K562 (cell line): ENCODE results near the gene NDUFAB1. TPM values are rescaled to one million over a fixed set of nuclear protein-coding genes. Genes with fewer than 3 reads are reported as not detected.

Experiments used
- ATAC-seq: fragments of 200-7000 bp; cut with Tn5 transposase; 3 replicates; pipeline ENCODE4 v1.9.1; 2020; ENCODE audit warnings: moderate library complexity
- BruUV-seq: library from RNA; stranded (reverse); fragments of 400-500 nt; replicated peaks from 2 replicates; lab custom pipeline; 2021; lab: Mats Ljungman, UMichigan
- CTCF ChIA-PET: fragments of 300-600 bp; formaldehyde crosslinking; extraction: SDS; loops from one replicate; lab custom pipeline; 2021; ENCODE audit warnings: low intra/inter-chr PET ratio; lab: Yijun Ruan, JAX
- POLR2A ChIA-PET: fragments of 300-600, 350-650 bp; sonication (Branson Sonifier 250); formaldehyde crosslinking; extraction: SDS; loops from one replicate; lab custom pipeline; 2021; ENCODE audit warnings: antibody characterized with exemption, inconsistent platforms; lab: Yijun Ruan, JAX
- DNase-seq, 4 experiments: peaks; one replicate each; pipeline versions ENCODE4 v3.0.0 to v3.0.0-alpha.2; 2011 to 2018; ENCODE audit warnings: low spot score in 3 of 4, mixed read lengths in 3 of 4; ENCODE audit errors: extremely low read depth in 1 of 4
- FAIRE-seq: peaks from 2 replicates; lab custom pipeline; 2011; peaks lifted over from hg19 to GRCh38; lab: Jason Lieb, UNC
- H2AFZ ChIP-seq: 2 replicates; pipeline ENCODE4 v1.6.0; 2011; ENCODE audit warnings: low read depth, low read length, control low read depth, inconsistent platforms
- H3K27ac ChIP-seq: fragments of 200-600 bp; 3 replicates; pipeline ENCODE4 v1.8.0; 2011; ENCODE audit warnings: low read depth, mild to moderate bottlenecking, control low read depth, inconsistent platforms, low read length, moderate library complexity, mixed read lengths; ENCODE audit errors: extremely low read depth
- H3K27me3 ChIP-seq, 2 experiments: fragments of 300-600 bp in 1 of 2; 2 replicates in 1 of 2; 3 replicates in 1 of 2; pipeline versions ENCODE4 v1.6.0 to v1.8.0; 2011; ENCODE audit warnings: inconsistent platforms in 2 of 2, low read length in 2 of 2, mild to moderate bottlenecking in 1 of 2, mixed read lengths in 1 of 2, moderate library complexity in 1 of 2; ENCODE audit not compliant: control insufficient read depth in 2 of 2, insufficient read depth in 2 of 2
- H3K36me3 ChIP-seq: fragments of 300-600 bp; 3 replicates; pipeline ENCODE4 v1.8.0; 2011; ENCODE audit warnings: mild to moderate bottlenecking, low read length, inconsistent platforms; ENCODE audit not compliant: control insufficient read depth, insufficient read depth
- H3K4me1 ChIP-seq, 2 experiments: fragments of 200-600 bp in 1 of 2; replicated peaks in 1 of 2; 2 replicates in 1 of 2; 3 replicates in 1 of 2; pipeline versions ENCODE4 v1.5.1 to v1.8.0; 2011; ENCODE audit warnings: inconsistent platforms in 2 of 2, low read length in 2 of 2, mild to moderate bottlenecking in 1 of 2, mixed read lengths in 1 of 2, moderate library complexity in 1 of 2; ENCODE audit not compliant: control insufficient read depth in 2 of 2, insufficient read depth in 2 of 2
- H3K4me2 ChIP-seq: 2 replicates; pipeline ENCODE4 v1.6.1; 2011; ENCODE audit warnings: low read length, control low read depth, inconsistent platforms, mixed read lengths; ENCODE audit not compliant: insufficient read depth
- H3K4me3 ChIP-seq: fragments of 200-600 bp; sonication (generic), shearing (Covaris generic); 2 replicates; pipeline ENCODE4 v1.5.1; 2016; ENCODE audit warnings: control low read depth, inconsistent platforms
- H3K79me2 ChIP-seq: fragments of 200-600 bp; 3 replicates; pipeline ENCODE4 v1.8.0; 2011; ENCODE audit warnings: low read length, inconsistent platforms; ENCODE audit not compliant: control insufficient read depth, insufficient read depth
- H3K9ac ChIP-seq, 2 experiments: 2 replicates each; pipeline versions ENCODE4 v1.6.0 to v1.6.1; 2011; ENCODE audit warnings: low read depth in 2 of 2, low read length in 2 of 2, control low read depth in 1 of 2, inconsistent platforms in 1 of 2, mild to moderate bottlenecking in 1 of 2, mixed read lengths in 1 of 2; ENCODE audit not compliant: insufficient read depth in 1 of 2
- H3K9me1 ChIP-seq: one replicate; pipeline ENCODE4 v1.6.0; 2011; ENCODE audit warnings: inconsistent platforms, mild to moderate bottlenecking, low read length, moderate library complexity; ENCODE audit not compliant: control insufficient read depth, insufficient read depth
- H3K9me3 ChIP-seq: replicated peaks from 2 replicates; pipeline ENCODE4 v1.5.1; 2011; ENCODE audit warnings: low read depth, low read length, inconsistent platforms; ENCODE audit not compliant: control insufficient read depth, insufficient read depth
- H4K20me1 ChIP-seq: replicated peaks from 2 replicates; pipeline ENCODE4 v1.6.1; 2011; ENCODE audit warnings: low read length, inconsistent platforms, mixed read lengths; ENCODE audit not compliant: control insufficient read depth, insufficient read depth
- NFATC3 ChIP-seq: fragments of 450-650 bp; IDR thresholded peaks from 2 replicates; pipeline ENCODE4 v1.6.1; 2017; ENCODE audit warnings: mild to moderate bottlenecking
- RFX7 ChIP-seq: fragments of 250-450 bp; sonication (Bioruptor Pico); IDR thresholded peaks from 2 replicates; pipeline ENCODE4 v1.5.1; 2021; ENCODE audit warnings: mild to moderate bottlenecking
- SMAD3 ChIP-seq: fragments of 450-650 bp; formaldehyde crosslinking; conservative IDR thresholded peaks from 2 replicates; pipeline ENCODE4 v1.4.0; 2020; ENCODE audit warnings: mild to moderate bottlenecking
- TEAD1 ChIP-seq, 2 experiments: fragments of 450-650 bp in 1 of 2; sonication (generic) in 1 of 2; formaldehyde crosslinking; IDR thresholded peaks; 2 replicates each; pipeline versions ENCODE4 v1.4.0 to v1.8.0; 2020 to 2022; ENCODE audit warnings: mild to moderate bottlenecking in 2 of 2, missing genetic modification reagents in 1 of 2
- ZEB2 ChIP-seq: fragments of 450-650 bp; IDR thresholded peaks from 2 replicates; pipeline ENCODE4 v1.6.1; 2016
- ZNF79 ChIP-seq: fragments of 250-450 bp; sonication (Bioruptor Pico); IDR thresholded peaks from 2 replicates; pipeline ENCODE4 v1.4.0; 2020; ENCODE audit warnings: low read depth, mild to moderate bottlenecking, moderate library complexity
- ZZZ3 ChIP-seq: fragments of 450-650 bp; IDR thresholded peaks from 2 replicates; pipeline ENCODE4 v1.6.1; 2016; ENCODE audit warnings: antibody characterized with exemption, mild to moderate bottlenecking, moderate library complexity
- WGBS: fragments of 100-300 bp; shearing (Covaris generic); methylation state at CpG from one replicate; pipeline ENCODE4 v1.1.6; 2016; ENCODE audit warnings: low coverage, mixed read lengths; ENCODE audit not compliant: insufficient coverage; ENCODE audit errors: missing lambda C conversion rate; 5-methylcytosine and 5-hydroxymethylcytosine counted together
- in situ Hi-C: fragments of 300-500 bp; cut with MboI; formaldehyde crosslinking; loops from 4 replicates; pipeline ENCODE4 v1.15.0; 2018; ENCODE audit warnings: inconsistent platforms, mixed read lengths
- intact Hi-C: fragments of 100-400 bp; cut with micrococcal nuclease; formaldehyde crosslinking; loops from 2 replicates; pipeline ENCODE4 v1.14.2; 2022
- polyA plus RNA-seq, 8 experiments: library from polyadenylated mRNA; depleted of rRNA in 4 of 8; stranded (reverse) in 5 of 8; unstranded in 3 of 8; fragments of >200 nt; fragmentation: Nextera tagmentation in 2 of 8; fragmentation: Illumina TruSeq in 1 of 8; extraction: Ambion mirVana in 2 of 8; extraction: Trizol in 1 of 8; gene quantifications; 2 replicates each; pipeline versions ENCODE4 v1.2.1 to v1.2.3, GENCODE V29; 2011 to 2014; ENCODE audit warnings: inconsistent platforms in 1 of 8, missing spikeins in 1 of 8
- total RNA-seq, 7 experiments: library from RNA; depleted of rRNA in 6 of 7; stranded (reverse); fragments of >200 nt in 6 of 7; fragmentation: Illumina TruSeq in 2 of 7; extraction: Trizol in 2 of 7; gene quantifications; 2 replicates each; pipeline versions ENCODE4 v1.2.1 to v1.2.3, GENCODE V29; 2011 to 2021; ENCODE audit warnings: low replicate concordance in 1 of 7

The NDUFAB1 gene
- total and polyA plus RNA-seq, 9 of the 15 experiments (the other 6 are each of a cell fraction or from before 2014, with no cell fraction given), result 123 to 481 (median 238) TPM

DNA sequence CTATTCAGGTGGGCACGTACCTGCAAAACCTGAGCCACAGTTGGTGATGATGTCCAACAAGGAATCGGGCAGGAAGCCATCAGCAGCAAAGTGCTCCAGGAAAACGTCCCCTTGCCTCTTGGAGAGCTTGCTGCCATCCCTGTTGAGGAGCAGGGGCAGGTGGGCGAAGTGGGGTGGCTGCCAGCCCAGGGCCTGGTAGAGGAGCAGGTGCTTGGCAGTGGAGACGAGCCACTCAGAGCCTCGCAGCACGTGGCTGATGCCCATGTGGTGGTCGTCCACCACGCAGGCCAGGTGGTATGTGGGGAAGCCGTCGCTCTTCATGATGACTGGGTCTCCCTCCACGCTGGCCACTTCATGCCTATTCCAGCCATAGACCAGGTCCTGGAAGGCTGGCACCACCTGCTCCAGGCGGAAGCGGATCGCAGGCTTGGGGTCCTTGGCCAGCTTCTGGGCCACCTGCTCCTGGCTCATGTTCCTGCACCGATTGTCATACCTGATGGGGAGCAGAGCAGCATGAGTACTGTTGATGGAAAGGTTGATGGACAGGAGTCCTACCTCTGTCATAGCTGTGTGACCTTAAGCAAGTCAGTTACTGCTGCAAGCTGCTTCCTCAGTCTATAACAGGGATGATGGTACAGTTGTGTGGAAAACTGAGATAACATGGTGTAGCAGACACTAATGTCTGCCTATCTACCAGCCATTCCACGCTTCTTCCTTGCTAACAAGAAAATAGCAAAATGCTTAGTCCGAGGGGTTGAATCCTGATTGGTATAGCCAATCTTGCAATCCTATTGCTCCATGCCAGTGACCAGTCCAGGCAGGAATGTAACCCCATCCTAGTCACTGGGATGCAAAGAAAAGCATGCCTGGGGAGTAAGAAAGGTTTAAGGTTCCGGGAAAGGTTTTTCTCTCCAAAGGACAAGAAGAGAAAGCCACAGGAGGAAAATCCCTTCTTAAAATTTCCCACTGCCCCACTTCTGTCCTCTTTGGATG is 61.0 kb downstream of the NDUFAB1 start:
- Histone ChIP-seq H3K4me1 (peaks cover 4 to 9% of the 10 kb centered on the region in 2 experiments; a peak in 3 of 5 replicates), H3K9ac (no peak overlapping the region), H3K27ac (no peak overlapping the region), H4K20me1 (no peaks in the 10 kb centered on the region), H3K79me2 (no peaks in the 10 kb centered on the region), H2AFZ (no peak overlapping the region), H3K9me3 (no peaks in the 10 kb centered on the region), H3K4me2 (no peak overlapping the region), H3K36me3 (peaks cover 80% of the 10 kb centered on the region), H3K27me3 (no peaks in the 10 kb centered on the region), H3K4me3 (no peak overlapping the region), H3K9me1 (peaks cover 3% of the 10 kb centered on the region)
- ChIA-PET CTCF (no interaction called here), POLR2A (interaction anchor here (2.1 kb wide), 1 partner anchor 11 kb away, joined by 4 read pairs; no protein-coding TSS in a partner anchor)
- DNase-seq (no peak), FAIRE-seq (no peak), ATAC-seq (no peak)
- 96% methylated on average over 19 of the region's 19 CpGs for WGBS
- TF ChIP-seq NFATC3 (no peak), ZEB2 (no peak), ZZZ3 (no peak), ZNF79 (no peak), RFX7 (CRISPR knock-in tag) (no peak), TEAD1 (CRISPR knock-in tag; IDR thresholded peaks at IDR 0.05) (no peak), SMAD3 (CRISPR knock-in tag) (no peak)
- intact Hi-C loops (no loop called here), in situ Hi-C loops (no loop called here)
- no TSS peak for BruUV-seq
